GM12892 (cell line): Measurements from ENCODE around the gene SPDEF.

Experiments used
- POLR2A ChIP-seq: IDR thresholded peaks from 2 replicates; pipeline ENCODE4 v1.6.1; 2011; ENCODE audit warnings: low read depth, low read length, control low read depth
- POLR2AphosphoS5 ChIP-seq: IDR thresholded peaks from 2 replicates; pipeline ENCODE4 v1.6.1; 2011; ENCODE audit warnings: low read depth, low read length, control low read depth

- TF ChIP-seq POLR2A (no peak), POLR2AphosphoS5 (no peak)
These were observed 12.0 kb downstream of the SPDEF start for GRCh38 chr6:34544052-34544604.
